Femur (tissue), 1 donor: ENCODE data around the gene ARID3A.

Source experiments
- DNase-seq: peaks from one replicate; pipeline ENCODE4 v3.0.0-alpha.2; 2017

Gene ARID3A

DNA sequence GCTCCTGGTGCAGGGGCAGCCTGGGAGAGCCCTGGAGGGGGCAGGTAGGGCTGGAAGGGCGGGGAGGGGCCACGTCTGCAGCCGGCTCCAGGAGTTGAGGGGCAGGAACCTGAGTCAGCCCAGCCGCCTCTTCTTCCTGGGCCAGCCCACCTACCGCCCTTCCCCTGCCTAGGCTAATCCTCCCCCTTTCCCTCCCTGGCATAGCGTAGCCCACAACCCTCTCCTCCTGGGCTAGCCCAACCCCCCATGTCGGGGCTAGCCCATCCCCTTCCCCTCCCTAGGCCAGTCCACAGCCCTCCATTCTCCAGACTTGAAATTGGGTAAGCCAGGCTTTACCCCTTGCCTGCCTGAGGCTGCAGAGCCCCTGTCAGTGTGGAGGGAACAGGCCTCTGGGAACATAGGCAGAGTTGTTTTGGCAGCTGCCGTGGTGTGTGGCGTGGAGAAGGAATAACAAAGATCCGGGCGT, 37.7 kb downstream of the ARID3A start:
- no peak for DNase-seq

GRCh38 chr19:964116-964520, 38.3 kb downstream of the ARID3A start:
- no peak for DNase-seq

DNA sequence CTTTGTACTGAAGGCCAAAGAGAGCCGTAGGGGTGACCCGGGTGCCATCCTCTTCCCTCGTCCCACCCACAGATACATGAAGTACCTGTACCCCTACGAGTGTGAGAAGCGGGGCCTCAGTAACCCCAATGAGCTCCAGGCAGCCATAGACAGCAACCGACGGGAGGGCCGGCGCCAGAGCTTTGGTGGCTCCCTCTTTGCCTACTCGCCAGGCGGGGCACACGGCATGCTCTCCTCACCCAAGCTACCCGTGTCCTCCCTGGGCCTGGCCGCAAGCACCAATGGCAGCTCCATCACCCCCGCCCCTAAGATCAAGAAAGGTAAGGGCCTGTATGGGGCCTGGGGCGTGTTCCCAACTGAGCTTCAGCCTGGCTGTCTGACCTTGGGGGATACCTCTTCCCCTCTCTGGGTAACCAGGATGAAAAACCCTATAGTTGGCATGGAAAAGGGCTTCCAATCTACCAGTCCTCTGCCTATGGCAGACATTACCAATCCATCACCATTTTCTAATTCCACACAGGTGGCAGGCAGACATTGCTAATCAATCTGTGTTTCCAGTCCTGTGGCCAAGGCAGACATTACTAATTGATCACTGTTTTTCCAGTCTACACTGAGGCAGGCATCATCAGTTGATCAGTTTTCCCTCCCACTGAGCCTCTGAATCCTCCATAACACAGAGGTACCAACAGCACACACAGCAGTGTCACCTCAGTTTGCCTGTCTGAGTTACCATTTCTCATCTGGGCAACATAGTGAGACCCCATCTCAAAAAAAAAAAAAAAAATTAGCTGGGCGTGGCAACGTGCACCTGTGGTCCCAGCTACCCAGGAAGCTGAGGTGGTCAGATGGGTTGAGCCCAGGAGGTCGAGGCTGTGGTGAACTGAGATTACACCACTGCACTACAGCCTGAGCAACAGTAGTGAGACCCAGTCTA, 39.2 kb downstream of the ARID3A start:
- DNase-seq: no peak

DNA sequence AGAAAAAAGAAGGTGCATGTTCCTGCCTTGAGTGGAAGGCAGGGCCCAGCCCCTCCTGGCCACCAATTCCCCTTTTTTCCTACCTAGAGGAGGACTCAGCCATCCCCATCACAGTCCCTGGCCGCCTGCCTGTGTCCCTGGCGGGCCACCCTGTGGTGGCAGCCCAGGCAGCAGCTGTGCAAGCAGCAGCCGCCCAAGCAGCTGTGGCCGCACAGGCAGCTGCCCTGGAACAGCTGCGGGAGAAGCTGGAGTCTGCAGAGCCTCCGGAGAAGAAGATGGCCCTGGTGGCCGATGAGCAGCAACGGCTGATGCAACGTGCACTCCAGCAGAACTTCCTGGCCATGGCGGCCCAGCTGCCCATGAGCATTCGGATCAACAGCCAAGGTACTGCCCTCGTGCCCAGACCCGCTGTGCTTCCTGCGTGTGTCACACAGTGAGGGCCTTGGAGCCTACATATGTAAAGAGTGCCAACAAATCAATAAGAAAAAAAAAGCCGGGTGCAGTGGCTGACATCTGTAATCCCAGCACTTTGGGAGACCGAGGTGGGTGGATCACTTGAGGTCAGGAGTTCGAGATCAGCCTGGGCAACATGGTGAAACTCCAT, 40.8 kb downstream of the ARID3A start:
- no peak for DNase-seq

DNA sequence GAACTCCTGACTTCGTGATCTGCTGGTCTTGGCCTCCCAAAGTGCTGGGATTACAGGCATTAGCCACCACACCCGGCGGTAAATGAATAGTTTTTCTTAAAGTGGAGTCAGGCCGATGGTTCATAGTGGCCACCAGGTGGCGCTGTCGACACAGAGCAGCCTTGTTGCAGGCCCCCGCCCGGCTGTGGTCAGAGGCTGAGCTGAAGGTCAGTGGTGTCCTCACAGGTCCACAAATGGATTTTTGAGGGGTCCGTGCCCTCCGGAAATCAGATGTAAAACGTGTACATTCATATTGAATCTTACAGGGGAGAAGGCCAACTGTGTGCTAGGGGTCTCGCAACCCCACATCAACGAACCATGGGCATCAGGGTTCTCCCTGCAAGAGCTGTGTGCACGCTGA, 44.9 kb downstream of the ARID3A start:
- peak; percentile 16 for DNase-seq

DNA sequence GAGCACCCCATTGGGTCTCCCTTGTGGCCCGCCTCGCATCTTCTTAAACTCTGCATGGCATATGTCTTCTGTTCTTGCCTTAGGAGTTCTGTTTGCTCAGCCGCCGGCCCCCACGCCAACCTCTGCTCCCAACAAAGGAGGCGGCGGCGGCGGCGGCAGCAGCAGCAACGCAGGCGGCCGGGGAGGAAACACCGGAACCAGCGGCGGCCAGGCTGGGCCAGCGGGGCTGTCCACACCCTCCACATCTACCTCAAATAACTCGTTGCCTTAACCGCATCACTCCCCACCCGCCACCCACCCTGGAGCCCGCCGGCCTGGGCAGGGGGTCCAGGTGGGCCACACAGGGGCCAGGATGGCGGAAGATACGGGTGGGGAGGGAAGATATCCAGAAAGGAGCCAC, 46.0 kb downstream of the ARID3A start:
- DNase-seq: peak; percentile 12

DNA sequence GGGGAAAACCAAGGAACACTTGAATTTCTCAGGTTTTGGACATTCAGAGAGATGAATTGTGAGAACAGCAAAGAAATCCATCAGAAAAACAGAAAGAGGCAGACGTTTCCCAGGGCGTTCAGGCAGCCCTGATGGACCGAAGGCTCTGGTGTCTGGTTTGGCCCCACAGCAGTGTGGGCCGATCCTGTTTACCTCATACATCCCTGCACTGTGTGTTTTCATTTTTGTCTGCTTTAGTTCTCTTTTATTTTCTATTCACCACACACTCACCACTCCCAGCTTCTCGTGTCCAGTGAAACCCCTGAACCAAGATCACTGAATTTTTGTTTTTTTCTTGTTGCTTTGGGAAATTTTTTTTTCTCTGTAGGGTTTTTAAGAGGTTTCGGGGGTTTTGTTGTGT, 46.4 kb downstream of the ARID3A start:
- no peak for DNase-seq

- DNase-seq: no peak
Observed at GRCh38 chr19:973726-974563, 48.1 kb downstream of the ARID3A start.

DNA sequence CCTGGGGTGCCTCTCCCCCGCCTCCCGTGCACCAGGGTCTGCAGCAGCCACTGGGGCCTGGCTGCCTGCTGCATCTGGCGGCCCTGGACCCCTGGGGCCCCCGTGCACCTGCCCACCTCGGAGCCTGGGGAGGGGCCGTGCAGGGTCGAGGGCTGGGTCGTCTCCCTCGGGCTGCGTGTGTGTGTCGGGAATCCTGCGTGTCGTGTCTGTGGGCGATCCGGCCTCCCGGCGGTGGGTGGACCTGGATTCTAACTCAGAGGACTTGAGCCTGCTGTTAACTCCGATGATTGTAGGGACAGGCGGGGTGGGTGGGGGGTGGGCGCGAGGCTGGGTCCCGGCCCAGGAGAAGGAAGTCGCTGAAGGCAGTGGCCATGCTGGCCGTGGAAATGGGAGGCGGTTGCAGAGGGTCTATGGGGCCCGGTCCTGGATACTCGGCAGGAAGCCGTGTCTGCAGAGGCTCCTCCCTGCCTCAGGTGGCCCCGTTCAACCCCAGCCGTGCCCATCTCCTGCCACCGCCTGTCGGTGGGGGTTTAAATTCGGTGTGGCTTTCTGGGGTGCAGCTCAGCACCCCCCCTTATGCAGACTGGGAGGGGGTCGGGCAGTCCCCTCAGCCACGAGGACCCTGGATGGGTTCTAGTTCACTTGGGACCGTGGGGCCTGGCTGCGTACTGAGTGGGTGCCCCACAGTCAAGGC, 48.9 kb downstream of the ARID3A start:
- no peak for DNase-seq

DNA sequence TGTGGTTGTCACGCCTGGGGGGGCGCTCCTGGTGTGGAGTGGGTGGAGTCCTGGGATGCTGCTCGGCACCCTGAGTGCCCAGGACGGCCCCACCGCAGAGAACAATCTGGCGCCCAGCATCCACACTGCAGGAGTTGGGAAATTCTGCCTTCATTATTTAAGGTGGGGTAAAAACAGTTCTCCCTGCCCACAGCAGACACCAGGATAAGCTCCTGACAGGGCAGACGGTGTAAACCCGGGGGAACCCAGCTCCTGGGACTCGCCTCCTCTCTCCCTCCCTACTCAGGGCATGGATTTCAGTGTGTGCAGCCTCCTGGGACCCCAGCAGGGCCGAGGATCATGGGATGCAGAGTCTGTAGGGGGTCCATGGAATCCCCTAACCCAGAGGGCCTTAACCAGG, 50.6 kb downstream of the ARID3A start:
- DNase-seq: no peak

GRCh38 chr19:977058-977464, 51.2 kb downstream of the ARID3A start:
- no peak for DNase-seq

DNA sequence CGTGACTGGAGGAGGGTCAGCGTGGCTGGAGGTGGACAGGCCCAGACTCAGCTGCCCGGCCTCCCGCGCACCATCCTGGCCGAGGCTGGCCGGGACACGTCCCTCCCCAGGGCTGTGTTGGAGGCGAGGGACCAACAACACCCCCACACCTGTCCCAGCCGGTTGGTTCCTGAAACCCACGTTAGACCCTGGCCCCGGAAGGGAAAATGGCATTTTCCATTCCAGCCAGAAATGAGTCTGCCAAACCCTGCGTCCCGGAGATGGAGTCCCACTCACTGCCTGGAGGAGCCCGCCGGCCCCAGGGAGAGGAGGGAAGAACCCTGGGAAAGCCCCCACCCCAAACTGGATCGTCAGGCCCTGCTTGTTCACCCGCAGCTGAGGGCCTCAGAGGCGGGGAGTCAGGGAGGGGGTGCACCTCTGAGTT, 53.5 kb downstream of the ARID3A start:
- DNase-seq: no peak

- DNase-seq: no peak
Observed at GRCh38 chr19:980133-980998, 54.5 kb downstream of the ARID3A start.

- DNase-seq: peak; percentile 83
Observed at GRCh38 chr19:982567-983170, 56.8 kb downstream of the ARID3A start.

GRCh38 chr19:984165-984967, 58.5 kb downstream of the ARID3A start, which contains the start of gene WDR18:
Gene WDR18 (plus strand): TSS chr19:984345. CDS start chr19:984354, 9 bp downstream.
- peak; percentile 96 for DNase-seq

GRCh38 chr19:986083-986482, 60.2 kb downstream of the ARID3A start:
- DNase-seq: no peak

- no peak for DNase-seq
Observed at GRCh38 chr19:988081-988480, 62.2 kb downstream of the ARID3A start.

- no peak for DNase-seq
Observed at GRCh38 chr19:988510-988909, 62.7 kb downstream of the ARID3A start.

GRCh38 chr19:989381-990081, 63.7 kb downstream of the ARID3A start:
- DNase-seq: no peak
